K562 (cell line): ENCODE data around the gene STXBP6.

Source experiments
- E2F1 ChIP-seq: sonication (generic); formaldehyde crosslinking; IDR thresholded peaks from 2 replicates; pipeline ENCODE4 v1.8.1; 2023; ENCODE audit warnings: mild to moderate bottlenecking, missing genetic modification reagents, moderate library complexity
- FOS ChIP-seq: IDR thresholded peaks from 3 replicates; pipeline ENCODE4 v1.6.1; 2011; ENCODE audit not compliant: insufficient read length; ENCODE audit errors: extremely low read depth
- GTF3C2 ChIP-seq: IDR thresholded peaks from 3 replicates; pipeline ENCODE4 v1.6.1; 2011; ENCODE audit warnings: borderline replicate concordance, mild to moderate bottlenecking, moderate library complexity; ENCODE audit not compliant: insufficient read length; ENCODE audit errors: extremely low read depth
- HDAC2 ChIP-seq: fragments of 450-650 bp; IDR thresholded peaks from 2 replicates; pipeline ENCODE4 v1.6.1; 2016; ENCODE audit warnings: mild to moderate bottlenecking
- HES1 ChIP-seq: fragments of 450-650 bp; IDR thresholded peaks from 2 replicates; pipeline ENCODE4 v1.6.1; 2016; ENCODE audit warnings: low read depth, mild to moderate bottlenecking, moderate library complexity
- HNRNPH1 ChIP-seq: fragments of 200-400 bp; formaldehyde crosslinking; optimal IDR thresholded peaks from 2 replicates; pipeline ENCODE3; 2017; ENCODE audit warnings: low read depth, mild to moderate bottlenecking, low read length, moderate library complexity
- MEF2A ChIP-seq: IDR thresholded peaks from 2 replicates; pipeline ENCODE4 v1.6.1; 2011; ENCODE audit warnings: low read depth, mild to moderate bottlenecking, low read length, moderate library complexity; ENCODE audit not compliant: control insufficient read depth
- SRSF3 ChIP-seq: fragments of 200-400 bp; formaldehyde crosslinking; IDR thresholded peaks from 2 replicates; pipeline ENCODE4 v1.6.1; 2016; ENCODE audit warnings: mild to moderate bottlenecking, low read length, moderate library complexity; ENCODE audit not compliant: insufficient read depth
- TFAP4 ChIP-seq: sonication (generic); formaldehyde crosslinking; IDR thresholded peaks from 2 replicates; pipeline ENCODE4 v1.8.0; 2022; ENCODE audit warnings: missing genetic modification reagents, mild to moderate bottlenecking, moderate library complexity, borderline replicate concordance
- USF2 ChIP-seq: sonication (generic); formaldehyde crosslinking; IDR thresholded peaks from 2 replicates; pipeline ENCODE4 v1.5.0; 2020; ENCODE audit warnings: missing genetic modification reagents
- ZNF766 ChIP-seq: fragments of 200-800 bp; sonication (Bioruptor generic); conservative IDR thresholded peaks from 2 replicates; pipeline ENCODE4 v1.6.1; 2016; ENCODE audit warnings: missing genetic modification characterization, missing compliant biosample characterization

- TF ChIP-seq HNRNPH1 (no peak), SRSF3 (no peak), HDAC2 (no peak), FOS (no peak), MEF2A (no peak), HES1 (no peak), GTF3C2 (no peak), TFAP4 (CRISPR knock-in tag) (no peak), E2F1 (CRISPR knock-in tag) (no peak), USF2 (CRISPR knock-in tag) (no peak), ZNF766 (CRISPR knock-in tag) (no peak)
Measured at GRCh38 chr14:25049568-25050268, at the start of gene STXBP6.
